Measurements from ENCODE around the gene CDAN1. TPM values are rescaled to one million over a fixed set of nuclear protein-coding genes. Genes with fewer than 3 reads are reported as not detected.
"Not testable (repeated sequence)": the region's sequence is repeated elsewhere in the genome, so short reads cannot be mapped to it uniquely, and the experiment has no call there.

The CDAN1 gene
- total RNA-seq, 1 donor from 2014 or later, result 41.0 TPM

DNA sequence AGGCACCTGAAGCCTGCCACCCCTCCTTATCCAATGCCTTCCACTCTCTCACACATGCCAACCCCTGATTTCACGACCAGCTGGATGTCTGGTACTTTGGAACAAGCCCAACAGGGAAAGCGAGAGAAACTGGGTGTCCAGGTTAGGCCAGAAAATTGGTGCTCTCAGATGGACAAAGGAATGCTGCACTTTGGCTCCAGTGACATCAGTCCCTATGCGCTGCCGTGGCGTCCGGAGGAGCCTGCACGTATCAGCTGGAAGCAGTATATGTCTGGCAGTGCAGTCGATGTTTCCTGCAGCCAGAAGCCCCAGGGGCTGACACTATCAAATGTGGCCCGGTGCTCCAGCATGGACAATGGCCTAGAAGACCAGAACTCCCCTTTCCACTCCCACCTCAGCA, 45.2 kb downstream of the CDAN1 start:
- peaks cover 16% of the 10 kb centered on the region for H3K36me3 Mint-ChIP-seq (ENCODE audit: low read depth)
- no peak overlapping the region for H3K27ac Mint-ChIP-seq (ENCODE audit: unreplicated experiment)
- no peaks in the 10 kb centered on the region for H3K9me3 Mint-ChIP-seq
- no peaks in the 10 kb centered on the region for H3K4me1 Mint-ChIP-seq
- H3K4me3 Mint-ChIP-seq, result no peak overlapping the region
- TF ChIP-seq, protein P1, sequence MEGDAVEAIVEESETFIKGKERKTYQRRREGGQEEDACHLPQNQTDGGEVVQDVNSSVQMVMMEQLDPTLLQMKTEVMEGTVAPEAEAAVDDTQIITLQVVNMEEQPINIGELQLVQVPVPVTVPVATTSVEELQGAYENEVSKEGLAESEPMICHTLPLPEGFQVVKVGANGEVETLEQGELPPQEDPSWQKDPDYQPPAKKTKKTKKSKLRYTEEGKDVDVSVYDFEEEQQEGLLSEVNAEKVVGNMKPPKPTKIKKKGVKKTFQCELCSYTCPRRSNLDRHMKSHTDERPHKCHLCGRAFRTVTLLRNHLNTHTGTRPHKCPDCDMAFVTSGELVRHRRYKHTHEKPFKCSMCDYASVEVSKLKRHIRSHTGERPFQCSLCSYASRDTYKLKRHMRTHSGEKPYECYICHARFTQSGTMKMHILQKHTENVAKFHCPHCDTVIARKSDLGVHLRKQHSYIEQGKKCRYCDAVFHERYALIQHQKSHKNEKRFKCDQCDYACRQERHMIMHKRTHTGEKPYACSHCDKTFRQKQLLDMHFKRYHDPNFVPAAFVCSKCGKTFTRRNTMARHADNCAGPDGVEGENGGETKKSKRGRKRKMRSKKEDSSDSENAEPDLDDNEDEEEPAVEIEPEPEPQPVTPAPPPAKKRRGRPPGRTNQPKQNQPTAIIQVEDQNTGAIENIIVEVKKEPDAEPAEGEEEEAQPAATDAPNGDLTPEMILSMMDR (conservative IDR thresholded peaks at IDR 0.05), result no peak
- H3K27me3 Mint-ChIP-seq (ENCODE audit: low read depth), result no peaks in the 10 kb centered on the region
- no peak for DNase-seq (ENCODE audit: low read depth, low spot score)

DNA sequence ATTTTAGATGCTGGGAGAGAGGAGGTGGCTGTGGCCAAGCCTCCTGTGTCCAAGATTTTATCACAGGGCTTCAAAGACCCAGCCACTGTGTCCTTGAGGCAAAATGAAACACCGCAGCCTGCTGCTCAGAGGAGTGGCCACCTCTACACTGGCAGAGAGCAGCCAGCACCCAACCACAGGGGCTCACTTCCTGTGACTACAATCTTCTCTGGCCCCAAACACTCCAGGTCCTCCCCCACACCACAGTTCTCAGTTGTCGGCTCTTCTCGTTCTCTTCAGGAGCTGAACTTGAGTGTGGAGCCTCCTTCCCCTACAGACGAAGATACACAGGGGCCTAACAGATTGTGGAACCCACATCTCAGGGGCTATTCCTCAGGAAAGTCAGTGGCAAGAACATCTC, 45.6 kb downstream of the CDAN1 start:
- H3K4me3 Mint-ChIP-seq, result no peak overlapping the region
- TF ChIP-seq, protein P1 (conservative IDR thresholded peaks at IDR 0.05), result no peak

DNA sequence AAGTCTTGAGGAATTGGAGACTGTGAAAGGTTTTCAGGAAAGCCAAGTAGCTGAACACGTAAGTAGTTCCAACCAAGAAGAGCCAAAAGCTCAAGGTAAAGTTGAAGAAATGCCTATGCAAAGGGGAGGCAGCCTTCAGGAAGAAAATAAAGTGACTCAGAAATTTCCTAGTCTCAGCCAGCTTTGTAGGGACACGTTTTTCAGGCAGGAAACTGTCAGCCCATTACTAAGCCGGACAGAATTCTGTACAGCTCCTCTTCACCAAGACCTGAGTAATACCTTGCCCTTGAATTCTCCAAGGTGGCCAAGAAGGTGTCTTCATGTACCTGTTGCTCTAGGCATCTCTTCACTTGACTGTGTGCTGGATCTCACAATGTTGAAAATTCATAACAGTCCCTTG, 48.6 kb downstream of the CDAN1 start:
- Mint-ChIP-seq H3K4me3 (no peak overlapping the region), H3K27me3 (ENCODE audit: low read depth) (no peaks in the 10 kb centered on the region), H3K36me3 (ENCODE audit: low read depth) (peaks cover 21% of the 10 kb centered on the region), H3K9me3 (no peaks in the 10 kb centered on the region), H3K4me1 (no peaks in the 10 kb centered on the region), H3K27ac (ENCODE audit: unreplicated experiment) (no peak overlapping the region)
- TF ChIP-seq, protein P1 (conservative IDR thresholded peaks at IDR 0.05), result no peak
- DNase-seq (ENCODE audit: low read depth, low spot score), result no peak

More for the DNA sequence above, 45.6 kb downstream of the CDAN1 start:
- no peaks in the 10 kb centered on the region for H3K9me3 Mint-ChIP-seq
- no peak for DNase-seq (ENCODE audit: low read depth, low spot score)
- no peaks in the 10 kb centered on the region for H3K27me3 Mint-ChIP-seq (ENCODE audit: low read depth)
- H3K4me1 Mint-ChIP-seq, result no peaks in the 10 kb centered on the region
- H3K27ac Mint-ChIP-seq (ENCODE audit: unreplicated experiment), result peak overlapping the region; percentile 83
- H3K36me3 Mint-ChIP-seq (ENCODE audit: low read depth), result peaks cover 15% of the 10 kb centered on the region

DNA sequence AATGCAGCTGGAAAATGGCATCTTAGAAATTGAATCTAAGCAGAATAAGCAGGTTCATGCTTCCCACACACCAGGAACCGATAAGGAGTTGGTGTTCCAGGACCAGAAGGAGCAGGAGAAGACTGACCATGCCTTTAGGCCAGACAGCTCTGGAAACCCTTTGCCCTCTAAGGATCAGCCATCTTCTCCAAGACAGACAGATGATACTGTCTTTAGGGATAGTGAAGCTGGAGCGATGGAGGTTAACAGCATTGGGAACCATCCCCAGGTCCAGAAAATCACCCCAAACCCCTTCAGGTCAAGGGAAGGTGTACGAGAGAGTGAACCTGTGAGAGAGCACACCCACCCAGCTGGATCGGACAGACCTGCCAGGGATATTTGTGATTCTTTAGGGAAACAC, 49.2 kb downstream of the CDAN1 start:
- no peaks in the 10 kb centered on the region for H3K4me1 Mint-ChIP-seq
- H3K27ac Mint-ChIP-seq (ENCODE audit: unreplicated experiment), result no peak overlapping the region
- TF ChIP-seq, protein P1 (conservative IDR thresholded peaks at IDR 0.05), result no peak
- no peaks in the 10 kb centered on the region for H3K9me3 Mint-ChIP-seq
- H3K27me3 Mint-ChIP-seq (ENCODE audit: low read depth), result no peaks in the 10 kb centered on the region
- DNase-seq (ENCODE audit: low read depth, low spot score), result no peak
- peaks cover 21% of the 10 kb centered on the region for H3K36me3 Mint-ChIP-seq (ENCODE audit: low read depth)
- H3K4me3 Mint-ChIP-seq, result no peak overlapping the region

DNA sequence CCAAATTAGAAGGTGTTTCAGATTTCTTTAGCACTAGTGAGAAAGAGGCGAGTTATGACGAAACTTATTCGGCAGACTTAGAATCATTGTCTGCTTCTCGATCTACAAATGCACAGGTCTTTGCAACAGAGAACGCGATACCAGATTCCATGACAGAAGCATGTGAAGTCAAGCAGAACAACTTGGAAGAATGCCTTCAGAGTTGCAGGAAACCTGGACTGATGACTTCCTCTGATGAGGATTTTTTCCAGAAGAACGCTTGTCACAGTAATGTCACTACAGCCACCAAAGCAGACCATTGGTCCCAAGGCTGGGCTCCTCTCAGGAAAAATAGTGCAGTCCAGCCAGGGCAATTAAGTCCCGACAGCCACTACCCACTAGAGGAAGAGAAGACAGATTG, 50.6 kb downstream of the CDAN1 start:
- no peaks in the 10 kb centered on the region for H3K9me3 Mint-ChIP-seq
- no peaks in the 10 kb centered on the region for H3K27me3 Mint-ChIP-seq (ENCODE audit: low read depth)
- DNase-seq (ENCODE audit: low read depth, low spot score), result no peak
- TF ChIP-seq, protein P1 (conservative IDR thresholded peaks at IDR 0.05), result no peak
- H3K4me3 Mint-ChIP-seq, result no peak overlapping the region
- H3K4me1 Mint-ChIP-seq, result no peaks in the 10 kb centered on the region
- H3K36me3 Mint-ChIP-seq (ENCODE audit: low read depth), result peaks cover 21% of the 10 kb centered on the region
- H3K27ac Mint-ChIP-seq (ENCODE audit: unreplicated experiment), result no peak overlapping the region

DNA sequence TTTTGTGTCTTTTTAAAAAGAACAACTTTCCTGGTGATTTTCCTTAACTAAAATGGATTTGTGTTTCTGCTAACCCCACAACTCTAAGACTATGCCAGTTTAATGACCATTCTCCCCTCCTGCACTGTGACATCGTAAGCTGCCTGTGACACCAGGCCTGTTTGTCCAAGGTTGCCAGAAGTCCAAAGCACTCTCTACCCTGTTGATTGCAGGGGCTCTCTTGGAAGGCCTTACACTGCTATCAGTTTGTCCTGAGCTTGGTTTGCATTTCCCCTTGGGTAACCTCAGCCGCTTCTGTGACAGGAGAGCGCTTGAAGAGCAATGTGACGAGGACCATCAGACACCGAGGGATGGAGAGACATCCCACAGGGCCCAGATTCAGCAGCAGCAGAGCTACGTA, 55.8 kb downstream of the CDAN1 start:
- Mint-ChIP-seq H3K36me3 (ENCODE audit: low read depth) (peaks cover 7% of the 10 kb centered on the region), H3K27me3 (ENCODE audit: low read depth) (no peaks in the 10 kb centered on the region), H3K9me3 (no peaks in the 10 kb centered on the region), H3K4me3 (no peak overlapping the region), H3K4me1 (peaks cover 7% of the 10 kb centered on the region), H3K27ac (ENCODE audit: unreplicated experiment) (no peak overlapping the region)
- TF ChIP-seq, protein P1 (conservative IDR thresholded peaks at IDR 0.05), result no peak
- DNase-seq (ENCODE audit: low read depth, low spot score), result no peak

DNA sequence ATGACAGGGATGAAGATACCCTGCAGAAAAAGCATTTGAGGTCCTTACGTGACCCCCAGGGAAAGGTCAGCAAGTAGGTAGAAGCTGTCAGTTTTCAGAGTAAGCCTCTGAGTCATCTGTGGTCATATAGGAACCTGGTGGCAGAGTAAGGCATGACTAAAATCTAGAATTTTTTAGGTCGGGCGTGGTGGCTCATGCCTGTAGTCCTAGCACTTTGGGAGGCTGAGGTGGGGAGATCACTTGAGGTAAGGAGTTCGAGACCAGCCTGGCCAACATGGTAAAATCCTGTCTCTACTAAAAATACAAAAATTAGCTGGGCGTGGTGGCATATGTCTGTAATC, 56.8 kb downstream of the CDAN1 start:
- DNase-seq (ENCODE audit: low read depth, low spot score); H3K36me3 Mint-ChIP-seq (ENCODE audit: low read depth); H3K4me3 Mint-ChIP-seq; H3K27ac Mint-ChIP-seq (ENCODE audit: unreplicated experiment); H3K27me3 Mint-ChIP-seq (ENCODE audit: low read depth); H3K9me3 Mint-ChIP-seq; H3K4me1 Mint-ChIP-seq: not testable (repeated sequence)
